Measurements from ENCODE around the gene ALPI.
"Not testable (repeated sequence)": the region's sequence is repeated elsewhere in the genome, so short reads cannot be mapped to it uniquely, and the experiment has no call there.

The ALPI gene

DNA sequence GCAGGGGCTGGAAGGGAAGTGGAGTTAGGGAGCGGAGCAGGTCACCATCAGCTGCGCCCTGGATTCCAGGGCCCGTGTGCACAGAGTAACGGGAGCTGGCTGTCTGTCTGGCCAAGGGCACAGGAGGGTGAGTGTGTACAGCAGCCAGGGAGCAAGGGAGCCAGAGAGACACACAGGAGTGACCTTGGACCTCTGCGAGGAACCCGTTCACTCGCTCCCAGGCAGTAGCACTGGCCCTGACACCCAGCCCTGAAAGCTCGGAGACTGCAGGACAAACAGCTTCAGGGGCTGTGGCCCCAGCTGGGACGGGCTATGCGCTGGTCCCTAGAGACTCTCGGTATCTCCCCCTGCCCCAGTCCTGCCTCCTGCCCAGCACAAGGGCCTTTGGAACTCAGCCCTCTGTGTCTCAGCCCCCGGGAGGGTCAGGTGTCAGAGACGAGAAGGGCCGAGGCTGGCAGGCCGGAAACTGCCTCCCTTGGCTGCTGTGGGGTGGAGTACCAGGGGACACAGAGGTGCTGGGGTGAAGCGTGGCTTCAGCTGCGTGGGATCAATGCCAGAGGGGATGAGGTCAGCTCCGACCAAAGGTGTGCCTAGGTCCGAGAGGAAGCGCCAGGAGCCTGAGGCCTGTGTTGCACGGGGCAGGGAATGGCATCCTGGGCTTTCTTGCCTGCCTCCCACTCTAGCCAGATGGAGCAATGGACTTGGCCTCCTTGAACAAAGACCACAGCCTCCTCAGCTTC lies 12.1 kb upstream of the ALPI start:
- not testable (repeated sequence) for DNase-seq

DNA sequence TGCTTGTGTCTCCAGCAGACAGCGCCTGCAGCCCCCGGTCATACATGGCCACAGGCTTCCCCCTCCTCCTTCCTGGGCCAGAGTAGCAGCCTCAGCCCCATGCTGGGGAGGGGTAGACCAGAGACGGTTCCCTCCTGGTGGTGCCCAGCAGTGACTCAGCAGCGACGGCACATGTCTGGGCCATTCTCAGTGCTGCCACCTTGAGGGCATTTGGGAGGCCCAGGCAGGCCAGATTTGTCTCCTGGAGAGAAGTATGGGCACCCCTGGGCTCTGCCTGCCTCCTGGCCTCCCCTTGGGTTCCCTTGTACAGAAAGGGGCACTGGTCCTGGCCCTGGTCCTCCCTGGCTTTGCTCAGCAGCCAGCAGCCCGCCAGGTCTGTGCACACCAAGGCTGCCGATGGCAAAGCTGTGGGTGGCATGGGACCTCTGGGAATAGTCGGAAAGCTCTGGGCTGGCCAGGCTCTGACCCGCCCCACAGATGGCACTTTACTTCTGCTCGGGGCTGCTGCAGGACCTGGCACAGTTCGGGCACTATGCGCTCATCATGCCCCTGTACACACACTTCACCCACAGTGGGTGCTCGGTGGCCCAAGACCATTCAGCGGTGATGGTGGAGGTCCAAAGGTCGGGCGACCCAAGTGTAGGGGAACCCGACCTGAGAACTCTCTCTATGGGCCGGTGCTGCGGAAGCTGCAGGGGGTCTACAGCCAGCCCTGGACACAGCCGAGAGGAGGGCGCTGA lies 11.4 kb upstream of the ALPI start:
- no peak for DNase-seq

- DNase-seq = not testable (repeated sequence)
Observed at GRCh38 chr2:232445149-232445885, 10.6 kb upstream of the ALPI start.

GRCh38 chr2:232446266-232446777 lies 9.6 kb upstream of the ALPI start:
- not testable (repeated sequence) for DNase-seq

DNA sequence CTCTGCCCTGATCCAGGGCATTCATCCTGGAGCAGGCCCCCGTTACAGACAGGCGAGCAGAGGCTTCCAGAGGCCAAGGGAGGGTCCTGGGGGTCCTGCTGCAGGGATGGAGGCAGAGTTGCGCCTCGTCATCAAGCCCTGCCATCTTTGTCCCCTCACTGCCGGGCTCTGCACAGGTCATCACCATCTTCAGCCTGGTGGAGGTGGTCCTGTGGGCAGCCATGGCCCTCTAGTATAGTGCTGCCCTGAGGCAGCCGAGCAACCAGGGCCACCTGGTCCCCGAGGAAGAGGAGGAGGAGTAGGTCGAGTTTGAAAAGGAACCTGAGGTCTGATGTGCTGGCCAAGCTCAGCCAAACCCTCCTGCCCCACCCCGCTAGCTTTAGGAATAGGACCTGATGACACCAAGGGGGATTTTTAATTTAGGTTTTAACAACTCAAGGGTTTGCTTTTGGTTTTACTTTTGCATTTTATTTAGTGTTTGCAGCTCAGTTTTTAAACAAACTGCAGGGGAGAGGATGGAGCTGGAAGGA lies 8.8 kb upstream of the ALPI start:
- no peak for DNase-seq

GRCh38 chr2:232447638-232448303 lies 8.2 kb upstream of the ALPI start:
- DNase-seq = no peak

DNA sequence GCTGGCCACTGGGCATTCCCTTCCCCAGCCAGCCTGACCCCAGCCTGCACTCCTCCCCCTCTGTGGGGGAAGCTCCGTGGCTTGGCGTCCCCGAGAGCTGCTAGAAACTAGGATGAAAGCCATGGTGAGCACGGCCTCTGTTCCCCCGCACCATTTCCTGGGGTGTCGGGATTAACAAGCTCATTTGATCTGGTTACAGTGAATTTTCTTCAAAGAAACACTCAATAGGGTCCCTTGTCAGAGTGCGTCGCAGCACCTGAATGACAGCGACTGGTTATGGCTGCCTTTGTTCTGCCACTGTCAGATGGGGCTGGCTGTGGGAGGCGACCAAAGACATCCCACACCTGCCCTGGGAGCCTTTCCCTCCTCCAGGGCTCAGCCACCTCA lies 7.7 kb upstream of the ALPI start:
- DNase-seq = no peak

- DNase-seq = no peak
Observed at GRCh38 chr2:232449964-232450363, 6.0 kb upstream of the ALPI start.

DNA sequence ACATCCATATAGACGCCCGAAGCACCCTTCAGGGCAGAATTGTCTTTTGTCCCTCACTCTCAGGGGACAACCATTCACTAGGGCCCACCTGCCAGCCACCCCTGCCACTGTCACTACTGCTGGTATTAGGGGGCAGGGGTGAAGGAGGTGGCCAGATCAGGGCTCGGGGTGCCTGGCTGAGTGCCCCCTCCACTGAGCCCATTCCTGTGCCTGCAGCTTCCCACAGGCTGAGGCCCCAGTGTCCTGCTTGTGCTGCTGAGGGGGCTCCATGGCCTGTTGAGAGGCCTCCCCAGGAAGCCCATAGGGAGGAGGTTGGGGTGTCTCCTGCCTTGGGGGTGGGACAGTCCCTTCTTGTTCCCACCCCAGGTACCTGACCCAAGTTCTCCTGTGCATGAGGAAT lies 4.3 kb upstream of the ALPI start:
- DNase-seq = not testable (repeated sequence)

GRCh38 chr2:232454630-232455029 lies 1.3 kb upstream of the ALPI start:
- no peak for DNase-seq

DNA sequence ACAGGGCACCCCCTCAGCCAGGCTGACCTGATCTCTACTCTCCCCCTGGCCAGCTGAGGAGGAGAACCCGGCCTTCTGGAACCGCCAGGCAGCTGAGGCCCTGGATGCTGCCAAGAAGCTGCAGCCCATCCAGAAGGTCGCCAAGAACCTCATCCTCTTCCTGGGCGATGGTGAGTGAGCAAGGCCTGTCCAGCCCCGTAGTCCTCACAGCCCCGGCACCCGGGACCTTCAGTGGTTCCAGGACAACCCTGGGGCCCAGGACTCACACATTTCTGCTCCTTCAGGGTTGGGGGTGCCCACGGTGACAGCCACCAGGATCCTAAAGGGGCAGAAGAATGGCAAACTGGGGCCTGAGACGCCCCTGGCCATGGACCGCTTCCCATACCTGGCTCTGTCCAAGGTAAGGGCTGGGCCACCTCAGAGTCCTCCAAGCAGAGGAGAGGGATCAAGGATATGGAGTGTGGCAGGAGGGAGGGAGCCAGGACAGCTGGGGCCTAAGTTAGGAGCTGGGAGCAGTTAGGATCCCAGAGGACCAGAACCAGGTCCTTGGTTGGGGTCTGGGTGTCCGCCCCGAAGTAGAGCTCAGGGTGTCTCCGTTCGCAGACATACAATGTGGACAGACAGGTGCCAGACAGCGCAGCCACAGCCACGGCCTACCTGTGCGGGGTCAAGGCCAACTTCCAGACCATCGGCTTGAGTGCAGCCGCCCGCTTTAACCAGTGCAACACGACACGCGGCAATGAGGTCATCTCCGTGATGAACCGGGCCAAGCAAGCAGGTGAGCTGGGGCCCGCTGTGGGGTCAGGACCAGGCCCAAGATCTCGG lies 555 bp downstream of the ALPI start:
- DNase-seq = no peak

DNA sequence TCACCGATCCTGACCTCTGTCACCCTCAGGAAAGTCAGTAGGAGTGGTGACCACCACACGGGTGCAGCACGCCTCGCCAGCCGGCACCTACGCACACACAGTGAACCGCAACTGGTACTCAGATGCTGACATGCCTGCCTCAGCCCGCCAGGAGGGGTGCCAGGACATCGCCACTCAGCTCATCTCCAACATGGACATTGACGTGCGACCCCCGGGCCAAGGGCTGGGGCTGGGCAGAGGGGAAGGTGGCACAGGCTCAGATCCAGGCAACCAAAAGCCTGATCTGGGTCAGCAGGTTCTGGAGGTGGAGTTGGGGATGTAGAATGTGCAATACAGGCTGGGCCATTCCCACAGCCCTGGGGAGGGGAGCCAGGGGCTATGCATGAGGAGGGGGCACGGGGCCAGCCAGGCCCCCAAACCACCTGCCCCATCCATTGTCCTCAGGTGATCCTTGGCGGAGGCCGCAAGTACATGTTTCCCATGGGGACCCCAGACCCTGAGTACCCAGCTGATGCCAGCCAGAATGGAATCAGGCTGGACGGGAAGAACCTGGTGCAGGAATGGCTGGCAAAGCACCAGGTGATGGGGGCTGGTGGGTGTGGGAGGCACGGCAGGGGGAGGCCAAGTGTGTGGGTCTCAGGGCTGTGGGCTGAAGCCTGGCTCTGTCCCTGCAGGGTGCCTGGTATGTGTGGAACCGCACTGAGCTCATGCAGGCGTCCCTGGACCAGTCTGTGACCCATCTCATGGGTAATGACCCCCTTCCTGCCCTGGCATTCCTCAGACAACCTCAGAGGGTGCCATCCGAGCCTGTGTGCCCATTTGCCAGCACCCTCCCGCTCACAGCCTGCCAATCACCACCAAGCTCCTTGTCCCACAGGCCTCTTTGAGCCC lies 1.4 kb downstream of the ALPI start:
- DNase-seq = no peak

GRCh38 chr2:232458051-232458660 lies 2.2 kb downstream of the ALPI start:
- DNase-seq = no peak

GRCh38 chr2:232458661-232459418 lies 2.9 kb downstream of the ALPI start:
- no peak for DNase-seq

- no peak for DNase-seq
Observed at GRCh38 chr2:232459419-232460035, 3.6 kb downstream of the ALPI start.

DNA sequence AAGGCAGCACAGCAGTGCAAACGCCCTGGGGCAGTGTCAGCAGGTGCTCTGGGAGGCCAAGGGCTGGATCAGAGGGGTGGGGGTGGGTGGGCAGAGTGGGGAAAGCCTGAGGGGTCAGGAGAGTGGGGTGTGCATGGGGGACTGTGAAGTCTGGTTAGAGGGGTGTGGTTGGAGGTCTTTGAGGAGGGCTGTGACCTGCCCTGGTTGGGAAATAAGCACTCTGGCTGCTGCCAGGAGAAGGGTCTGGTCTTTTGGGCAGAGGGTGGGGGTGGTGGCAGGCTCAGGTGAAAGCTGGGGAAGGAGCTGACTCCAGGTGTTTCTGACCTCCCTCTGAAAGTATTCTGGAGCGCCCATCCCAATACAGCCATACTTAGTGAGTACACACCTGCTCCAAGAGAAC lies 4.2 kb downstream of the ALPI start:
- DNase-seq = no peak

GRCh38 chr2:232463701-232464543 lies 8.0 kb downstream of the ALPI start:
- DNase-seq = no peak

GRCh38 chr2:232464544-232464885 lies 8.6 kb downstream of the ALPI start:
- DNase-seq = no peak

Measured in cortex of kidney (tissue), 1 donor.